Embryonic facial prominence (tissue), 1 donor: ENCODE measurements around the gene L3MBTL2.

Experiments used
- DNase-seq: peaks from one replicate; pipeline ENCODE4 v3.0.0-alpha.2; 2016; ENCODE audit errors: extremely low spot score

Gene L3MBTL2

DNA sequence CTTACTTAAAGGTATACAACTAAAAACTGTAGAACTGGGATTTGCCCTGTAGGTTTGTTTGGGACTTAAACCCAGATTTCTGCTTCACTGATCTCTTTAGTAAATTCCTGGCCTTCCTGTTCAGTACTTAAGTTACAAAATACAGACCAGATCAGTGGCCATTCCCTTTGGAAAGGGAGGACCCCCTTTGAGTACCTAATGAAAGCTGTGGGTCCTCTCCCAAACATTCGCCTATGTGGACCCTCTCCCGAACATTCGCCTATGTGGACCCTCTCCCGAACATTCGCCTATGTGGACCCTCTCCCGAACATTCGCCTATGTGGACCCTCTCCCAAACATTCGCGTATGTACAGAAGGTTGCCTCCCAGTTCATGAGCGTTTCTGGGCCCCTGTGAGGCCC lies 10.3 kb downstream of the L3MBTL2 start:
- no peak for DNase-seq

GRCh38 chr22:41215926-41216325 lies 10.8 kb downstream of the L3MBTL2 start:
- no peak for DNase-seq

DNA sequence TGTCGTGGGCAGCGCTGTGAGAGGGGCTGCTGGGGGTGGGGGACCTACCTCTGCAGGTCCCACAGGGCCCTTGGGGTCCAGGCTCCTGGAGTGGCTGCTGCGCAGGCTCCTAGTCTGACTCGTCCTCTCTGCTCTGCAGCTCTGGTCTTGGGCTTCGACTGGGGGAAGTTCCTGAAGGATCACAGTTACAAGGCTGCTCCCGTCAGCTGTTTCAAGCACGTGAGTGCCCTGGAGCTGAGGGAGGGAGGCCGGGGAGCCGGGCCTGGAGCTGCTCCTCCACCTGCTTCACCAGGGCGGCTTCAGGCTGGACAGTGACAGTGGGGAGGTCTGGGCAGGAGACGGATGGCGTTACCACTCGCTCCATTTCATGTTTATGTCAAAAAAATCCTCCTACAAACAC lies 11.9 kb downstream of the L3MBTL2 start:
- no peak for DNase-seq

DNA sequence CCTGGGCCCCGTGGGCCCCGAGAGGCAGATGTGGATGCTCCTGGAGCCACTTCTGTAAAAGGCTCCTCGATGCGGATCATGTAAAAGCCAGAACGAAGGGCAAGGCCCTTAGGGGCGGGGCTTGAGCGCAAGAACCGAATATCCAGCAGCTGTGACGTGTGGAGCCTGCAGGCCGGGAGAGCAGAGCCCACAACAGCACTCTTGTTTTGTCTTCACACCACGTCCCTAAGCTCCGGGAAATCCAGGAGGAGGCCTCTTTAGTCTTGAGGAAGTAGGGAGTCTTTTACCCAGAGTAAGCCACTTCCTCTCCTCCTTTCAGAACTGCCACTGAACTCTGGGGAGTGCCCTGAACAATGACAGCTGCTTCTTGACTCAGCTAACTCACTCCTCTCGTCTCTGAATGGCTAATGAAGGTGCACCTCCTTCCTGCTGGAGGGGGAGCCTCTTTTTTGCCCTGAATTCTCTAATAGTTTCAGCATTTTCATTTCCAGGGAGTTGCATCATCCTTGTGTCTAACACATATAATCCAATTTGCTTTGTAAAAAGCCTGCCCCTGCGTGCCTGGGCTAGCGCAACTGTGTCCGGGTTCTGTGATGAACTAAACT lies 12.5 kb downstream of the L3MBTL2 start:
- DNase-seq = no peak

- no peak for DNase-seq
Measured at GRCh38 chr22:41222846-41223507, 17.9 kb downstream of the L3MBTL2 start.

GRCh38 chr22:41223535-41223934 lies 18.4 kb downstream of the L3MBTL2 start:
- DNase-seq = no peak

DNA sequence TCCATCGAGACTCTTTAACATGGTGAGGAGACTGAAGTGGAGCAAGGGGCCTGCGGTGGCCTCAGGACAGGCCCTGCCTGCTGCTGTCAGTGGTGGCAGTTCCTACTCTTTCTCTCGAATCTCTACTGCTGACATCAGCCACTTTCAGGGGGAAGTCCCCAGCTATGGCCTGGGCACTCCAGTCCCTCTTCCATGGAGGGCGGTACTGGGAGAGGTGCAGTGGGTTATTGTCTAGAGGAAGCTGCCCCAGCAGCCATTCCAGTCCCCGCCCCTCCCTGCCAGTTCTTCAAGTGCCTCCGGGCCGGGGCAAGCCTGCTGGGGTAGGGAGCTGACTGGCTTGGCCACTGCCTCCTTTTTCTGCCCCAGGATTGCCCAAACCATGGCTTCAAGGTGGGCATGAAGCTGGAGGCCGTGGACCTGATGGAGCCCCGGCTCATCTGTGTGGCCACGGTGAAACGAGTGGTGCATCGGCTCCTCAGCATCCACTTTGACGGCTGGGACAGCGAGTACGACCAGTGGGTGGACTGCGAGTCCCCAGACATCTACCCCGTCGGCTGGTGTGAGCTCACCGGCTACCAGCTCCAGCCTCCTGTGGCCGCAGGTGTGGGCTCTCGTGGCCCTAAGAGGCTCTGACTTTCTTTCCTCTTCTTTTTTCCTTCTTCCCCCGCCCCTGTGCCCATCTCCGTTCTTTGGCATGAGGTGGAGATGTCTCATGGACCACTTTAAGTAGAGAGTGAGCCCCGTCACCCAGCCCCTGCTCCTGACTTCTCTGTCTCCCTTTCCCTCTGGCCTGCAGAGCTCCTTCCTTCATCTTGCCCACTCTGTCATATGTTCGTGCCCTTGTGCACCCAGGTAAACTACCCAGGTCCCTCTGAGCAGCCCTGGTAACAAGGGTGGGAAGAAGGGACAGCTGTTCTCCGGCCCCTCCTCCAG lies 21.9 kb downstream of the L3MBTL2 start:
- DNase-seq = no peak

DNA sequence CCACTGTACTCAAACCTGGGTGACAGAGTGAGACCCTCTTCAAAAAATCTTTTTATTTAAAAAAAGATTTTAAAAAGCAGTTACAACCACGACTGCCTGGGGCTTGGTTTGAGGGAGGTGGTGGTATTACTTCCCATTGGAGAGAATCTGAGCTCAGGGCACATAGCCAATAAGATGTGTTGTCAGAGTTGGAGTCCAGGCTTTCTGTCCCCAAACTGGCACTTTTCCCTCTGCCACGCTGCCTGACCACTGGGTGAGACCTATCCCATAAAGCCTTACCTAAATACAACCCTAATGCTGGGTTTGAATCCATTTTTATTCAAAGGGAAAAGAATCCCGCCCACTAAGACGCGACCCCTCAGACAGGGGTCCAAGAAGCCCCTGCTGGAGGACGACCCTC lies 24.1 kb downstream of the L3MBTL2 start:
- no peak for DNase-seq

- no peak for DNase-seq
Measured at GRCh38 chr22:41229730-41230400, 24.8 kb downstream of the L3MBTL2 start.

GRCh38 chr22:41230401-41230785 lies 25.3 kb downstream of the L3MBTL2 start:
- no peak for DNase-seq

DNA sequence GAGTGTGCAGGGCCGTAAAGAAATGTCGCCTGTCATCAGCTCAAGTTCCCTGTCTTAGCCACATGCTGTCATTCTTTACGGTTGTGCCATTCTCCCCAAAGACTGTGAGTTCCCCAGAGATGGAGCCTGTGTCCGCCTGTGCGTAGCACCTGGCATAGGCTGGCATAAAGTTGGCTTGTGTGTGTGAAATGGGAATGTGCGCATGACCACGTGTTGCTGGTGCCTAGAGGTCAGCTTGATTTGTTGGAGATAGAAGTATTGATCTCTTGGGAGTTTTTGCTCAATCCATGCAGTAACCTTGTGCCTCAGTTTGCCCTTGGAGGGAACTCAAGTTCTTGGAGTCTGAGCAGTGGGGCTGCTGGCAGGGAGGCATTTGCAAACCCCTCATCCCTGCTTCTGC lies 26.3 kb downstream of the L3MBTL2 start:
- DNase-seq = no peak

GRCh38 chr22:41234815-41235695 lies 29.9 kb downstream of the L3MBTL2 start:
- DNase-seq = no peak

DNA sequence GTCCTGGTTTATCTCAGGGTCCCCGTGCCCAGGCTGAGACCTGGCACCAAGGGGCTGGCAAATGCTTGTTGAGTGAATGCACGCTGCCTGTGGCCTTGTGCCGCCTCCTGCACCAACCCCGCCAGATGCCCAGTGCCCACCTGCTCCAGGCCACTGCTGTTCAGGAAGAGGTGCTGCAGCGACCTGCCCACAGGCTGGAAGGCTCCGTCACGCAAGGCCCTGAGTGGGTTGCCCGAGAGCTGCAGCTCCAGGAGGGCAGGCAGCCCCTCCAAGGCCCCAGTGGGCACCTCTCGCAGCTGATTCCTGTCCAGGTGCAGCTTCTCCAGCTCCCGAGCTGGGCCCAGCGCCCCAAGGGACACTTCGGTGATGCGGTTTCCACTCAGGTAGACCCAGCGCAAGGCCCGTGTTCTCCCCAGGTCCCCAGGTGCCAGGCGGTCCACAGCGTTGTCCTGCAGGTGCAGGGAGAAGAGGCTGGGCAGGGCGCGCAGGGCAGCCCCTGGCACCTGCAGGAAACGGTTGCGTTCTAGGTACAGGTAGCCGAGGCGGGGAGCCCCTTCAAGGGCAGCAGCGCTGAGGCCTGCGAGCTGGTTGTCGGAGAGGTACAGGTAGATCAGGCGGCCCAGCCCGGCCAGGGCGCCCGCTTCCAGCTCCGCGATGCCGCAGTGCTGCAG lies 32.1 kb downstream of the L3MBTL2 start:
- DNase-seq = no peak

DNA sequence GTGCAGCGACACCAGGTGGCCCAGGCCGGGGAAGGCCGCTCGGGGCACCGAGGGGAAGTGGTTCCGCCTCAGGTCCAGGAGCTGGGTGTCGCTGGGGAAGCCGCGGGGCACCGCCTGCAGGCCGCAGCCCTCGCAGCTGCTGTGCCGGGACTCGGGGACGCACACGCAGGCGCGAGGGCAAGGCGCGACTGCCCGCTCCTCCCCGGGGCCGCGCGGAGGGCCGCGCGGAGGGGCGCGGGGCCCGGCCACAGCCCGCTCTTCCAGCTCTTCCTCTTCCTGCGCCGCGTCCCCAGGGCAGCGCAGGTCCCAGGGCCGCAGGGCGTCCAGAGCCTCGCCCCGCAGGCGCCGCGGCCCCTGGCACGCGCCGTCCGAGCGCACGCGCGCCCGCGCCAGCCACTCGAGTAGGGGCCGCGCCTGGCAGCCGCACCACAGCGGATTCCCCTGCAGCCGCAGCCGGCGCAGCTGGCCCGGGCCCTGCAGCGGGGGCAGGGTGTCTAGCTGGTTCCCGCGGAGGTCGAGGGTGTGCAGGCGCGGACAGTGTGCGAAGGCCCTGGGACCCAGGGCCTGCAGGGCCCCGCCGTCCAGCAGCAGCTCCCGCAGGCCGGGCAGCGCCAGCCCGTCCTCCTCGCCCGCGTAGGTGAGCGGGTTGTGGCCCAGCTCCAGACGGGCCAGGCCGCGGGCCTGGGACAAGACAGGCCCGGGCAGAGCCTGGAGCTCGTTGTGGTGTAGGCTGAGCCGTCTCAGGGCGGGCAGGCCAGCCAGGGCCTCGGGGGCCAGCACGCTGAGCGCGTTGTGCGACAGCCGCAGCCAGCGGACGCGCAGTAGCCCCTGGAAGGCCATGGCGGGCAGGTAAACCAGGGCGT lies 32.8 kb downstream of the L3MBTL2 start:
- no peak for DNase-seq

GRCh38 chr22:41238570-41239442 lies 33.7 kb downstream of the L3MBTL2 start:
- DNase-seq = no peak

- DNase-seq = no peak
Measured at GRCh38 chr22:41239443-41240128, 34.5 kb downstream of the L3MBTL2 start.

DNA sequence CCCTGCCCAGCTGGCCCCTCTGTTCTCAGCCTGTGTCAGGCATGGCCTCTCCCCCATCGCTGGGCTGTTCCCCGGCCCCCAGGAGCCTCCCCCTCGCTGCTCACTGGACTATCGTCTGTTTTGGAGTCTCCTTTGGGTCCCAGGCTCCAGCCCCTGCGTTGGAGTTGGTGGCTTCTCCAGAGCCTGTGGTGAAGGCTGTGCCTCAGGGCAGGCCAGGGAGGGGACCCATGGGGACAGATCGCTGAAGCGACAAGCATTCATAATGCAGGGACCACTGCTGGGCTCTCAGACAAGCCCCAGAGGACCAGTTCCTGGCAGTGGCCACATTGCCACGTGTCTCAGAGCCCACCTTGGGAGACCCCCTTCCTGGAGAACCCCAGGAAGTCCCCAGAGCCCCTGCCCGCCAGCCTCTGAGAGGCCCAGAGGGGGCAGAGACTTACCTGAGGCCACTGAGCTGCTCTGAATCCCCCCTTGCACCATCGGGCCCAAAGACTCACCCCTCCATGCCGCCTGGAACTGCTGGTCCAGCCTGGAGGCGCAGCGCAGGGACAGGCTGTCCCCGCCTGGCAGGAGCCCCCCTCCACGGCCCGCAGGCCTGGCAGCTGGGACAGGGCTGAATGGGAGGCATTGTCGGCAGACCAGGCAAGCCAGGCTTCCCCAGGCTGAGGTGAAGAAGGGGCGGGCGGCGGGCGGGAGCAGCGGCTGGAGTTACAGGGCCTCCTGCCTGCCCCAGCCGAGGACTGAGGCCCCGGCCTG lies 35.4 kb downstream of the L3MBTL2 start, which contains the start of gene CHADL:
Gene CHADL (minus strand): TSS at position 555 of the 756 bp plus-strand sequence. CDS start 50 bp downstream, at position 505.
- no peak for DNase-seq
